ENCODE data around the gene SLC15A1.
"Not testable (repeated sequence)": the region's sequence is repeated elsewhere in the genome, so short reads cannot be mapped to it uniquely, and the experiment has no call there.

SLC15A1 gene

GRCh38 chr13:98652721-98653462 is 99.6 kb downstream of the SLC15A1 start:
- DNase-seq, result no peak

GRCh38 chr13:98652276-98652675 is 100.2 kb downstream of the SLC15A1 start:
- no peak for DNase-seq

GRCh38 chr13:98651744-98652143 is 100.7 kb downstream of the SLC15A1 start:
- DNase-seq, result no peak

- DNase-seq, result no peak
These were observed 101.9 kb downstream of the SLC15A1 start for GRCh38 chr13:98650396-98651107.

- no peak for DNase-seq
These were observed 102.6 kb downstream of the SLC15A1 start for GRCh38 chr13:98649861-98650260.

- no peak for DNase-seq
These were observed 103.8 kb downstream of the SLC15A1 start for GRCh38 chr13:98648686-98649085.

GRCh38 chr13:98648141-98648540 is 104.3 kb downstream of the SLC15A1 start:
- no peak for DNase-seq

- no peak for DNase-seq
These were observed 105.4 kb downstream of the SLC15A1 start for GRCh38 chr13:98647121-98647520.

- no peak for DNase-seq
These were observed 109.0 kb downstream of the SLC15A1 start for GRCh38 chr13:98643479-98643878.

GRCh38 chr13:98641075-98641474 is 111.4 kb downstream of the SLC15A1 start:
- DNase-seq, result no peak

- DNase-seq, result not testable (repeated sequence)
These were observed 112.7 kb downstream of the SLC15A1 start for GRCh38 chr13:98639785-98640184.

- DNase-seq, result not testable (repeated sequence)
These were observed 114.1 kb downstream of the SLC15A1 start for GRCh38 chr13:98638352-98638751.
